Endothelial cell of umbilical vein (primary cell): ENCODE results near the gene HMGXB4. TPM values are rescaled to one million over a fixed set of nuclear protein-coding genes. Genes with fewer than 3 reads are reported as not detected.

Experiments used
- BruUV-seq: library from RNA; stranded (reverse); fragments of 400-500 nt; replicated peaks from 2 replicates; lab custom pipeline; 2021; lab: Mats Ljungman, UMichigan
- CTCF ChIA-PET: fragments of 300-600, 350-600 bp; sonication (Branson Sonifier 250); formaldehyde crosslinking; loops from one replicate; lab custom pipeline; 2021; ENCODE audit warnings: antibody characterized with exemption, inconsistent platforms; lab: Charles Lee
- POLR2A ChIA-PET: fragments of 300-600, 350-600 bp; sonication (Branson Sonifier 250); formaldehyde crosslinking; loops from one replicate; lab custom pipeline; 2021; ENCODE audit warnings: antibody characterized with exemption, inconsistent platforms; lab: Charles Lee
- DNase-seq: peaks from one replicate; pipeline ENCODE4 v3.0.0-alpha.2; 2011; ENCODE audit warnings: low read depth, low spot score
- FAIRE-seq: peaks from 2 replicates; lab custom pipeline; 2011; peaks lifted over from hg19 to GRCh38; lab: Jason Lieb, UNC
- H2AFZ ChIP-seq: 2 replicates; pipeline ENCODE4 v1.6.0; 2012; ENCODE audit warnings: low read depth, low read length, control low read depth, inconsistent platforms
- H3K27ac ChIP-seq: 2 replicates; pipeline ENCODE4 v1.5.1; 2011; ENCODE audit warnings: low read depth, mild to moderate bottlenecking, control low read depth, low read length, moderate library complexity; ENCODE audit not compliant: insufficient read depth
- H3K27me3 ChIP-seq, 2 experiments: 2 replicates each; pipeline versions ENCODE4 v1.6.0 to v1.6.1; 2011; ENCODE audit warnings: low read length in 2 of 2, mixed read lengths in 1 of 2; ENCODE audit not compliant: control insufficient read depth in 2 of 2, insufficient read depth in 2 of 2
- H3K36me3 ChIP-seq, 2 experiments: 2 replicates in 1 of 2; 3 replicates in 1 of 2; pipeline ENCODE4 v1.5.1; 2011; ENCODE audit warnings: low read length in 2 of 2, mild to moderate bottlenecking in 1 of 2, moderate library complexity in 1 of 2; ENCODE audit not compliant: control insufficient read depth in 2 of 2, insufficient read depth in 2 of 2; ENCODE audit errors: extremely low read depth in 1 of 2
- H3K4me1 ChIP-seq: 3 replicates; pipeline ENCODE4 v1.5.1; 2011; ENCODE audit warnings: mild to moderate bottlenecking, low read length; ENCODE audit not compliant: control insufficient read depth, insufficient read depth; ENCODE audit errors: extremely low read depth
- H3K4me2 ChIP-seq: 2 replicates; pipeline ENCODE4 v1.6.1; 2011; ENCODE audit warnings: low read length, control low read depth, mixed read lengths; ENCODE audit not compliant: insufficient read depth
- H3K4me3 ChIP-seq, 3 experiments: fragments of 200-600 bp in 1 of 3; sonication (generic), shearing (Covaris generic) in 1 of 3; replicated peaks in 1 of 3; 2 replicates each; pipeline ENCODE4 v1.5.1; 2011 to 2016; ENCODE audit warnings: control low read depth in 3 of 3, low read length in 3 of 3, mild to moderate bottlenecking in 2 of 3, inconsistent platforms in 1 of 3, low read depth in 1 of 3, moderate library complexity in 1 of 3; ENCODE audit not compliant: insufficient read depth in 1 of 3
- H3K79me2 ChIP-seq: 2 replicates; pipeline ENCODE4 v1.6.0; 2012; ENCODE audit warnings: low read length, inconsistent platforms; ENCODE audit not compliant: control insufficient read depth, insufficient read depth
- H3K9ac ChIP-seq: replicated peaks from 2 replicates; pipeline ENCODE3; 2011; ENCODE audit warnings: low read length, control low read depth; ENCODE audit not compliant: insufficient read depth; ENCODE audit errors: extremely low read depth
- H3K9me1 ChIP-seq: replicated peaks from 3 replicates; pipeline ENCODE4 v1.6.0; 2011; ENCODE audit warnings: mild to moderate bottlenecking, low read length; ENCODE audit not compliant: control insufficient read depth, insufficient read depth; ENCODE audit errors: extremely low read depth
- H3K9me3 ChIP-seq: replicated peaks from 2 replicates; pipeline ENCODE4 v1.5.1; 2012; ENCODE audit warnings: low read length, inconsistent platforms; ENCODE audit not compliant: control insufficient read depth, insufficient read depth
- H4K20me1 ChIP-seq: replicated peaks from 2 replicates; pipeline ENCODE3; 2011; ENCODE audit warnings: mild to moderate bottlenecking, low read length; ENCODE audit not compliant: control insufficient read depth, insufficient read depth; ENCODE audit errors: extremely low read depth
- EZH2 ChIP-seq: IDR thresholded peaks from 2 replicates; pipeline ENCODE4 v1.6.1; 2012; ENCODE audit warnings: borderline replicate concordance, low read depth, mild to moderate bottlenecking, moderate library complexity, low read length, inconsistent platforms; ENCODE audit not compliant: severe bottlenecking
- FOS ChIP-seq: IDR thresholded peaks from 2 replicates; pipeline ENCODE4 v1.6.1; 2011; ENCODE audit warnings: mild to moderate bottlenecking, low read length, moderate library complexity, borderline replicate concordance; ENCODE audit not compliant: insufficient read depth
- GATA2 ChIP-seq: IDR thresholded peaks from 2 replicates; pipeline ENCODE4 v1.7.0; 2011; ENCODE audit warnings: low read depth, mild to moderate bottlenecking, moderate library complexity, mixed read lengths, low read length; ENCODE audit not compliant: insufficient read length, insufficient read depth
- JUN ChIP-seq: IDR thresholded peaks from 2 replicates; pipeline ENCODE4 v1.6.1; 2011; ENCODE audit warnings: borderline replicate concordance, low read depth; ENCODE audit not compliant: insufficient read length, insufficient read depth
- MYC ChIP-seq: IDR thresholded peaks from one replicate; pipeline ENCODE4 v1.6.1; 2011; ENCODE audit warnings: mild to moderate bottlenecking, low read depth, low read length
- POLR2A ChIP-seq: IDR thresholded peaks from 2 replicates; pipeline ENCODE4 v1.6.1; 2012; ENCODE audit warnings: low read depth, mild to moderate bottlenecking, control low read depth, low read length
- POLR2AphosphoS5 ChIP-seq: IDR thresholded peaks from 2 replicates; pipeline ENCODE4 v1.6.1; 2012; ENCODE audit warnings: low read depth, mild to moderate bottlenecking, control low read depth, low read length, moderate library complexity; ENCODE audit not compliant: insufficient read depth
- dilution Hi-C: fragments of 300-500 bp; cut with MboI; formaldehyde crosslinking; loops from one replicate; pipeline ENCODE4 v1.15.0; 2019; ENCODE audit warnings: low sequenced_read_pairs; ENCODE audit not compliant: extremely low pct_ligation_motif_present
- intact Hi-C: fragments of 100-400 bp; cut with micrococcal nuclease; formaldehyde crosslinking; loops from one replicate; pipeline ENCODE4 v1.10.0; 2022
- polyA plus RNA-seq, 4 experiments: library from polyadenylated mRNA; depleted of rRNA in 3 of 4; stranded (reverse) in 3 of 4; unstranded in 1 of 4; fragments of >200 nt; gene quantifications; 2 replicates each; pipeline versions ENCODE4 v1.2.1 to v1.2.3, GENCODE V29; 2011 to 2012; ENCODE audit warnings: missing spikeins in 1 of 4
- total RNA-seq: library from RNA; stranded (reverse); gene quantifications from 2 replicates; pipeline ENCODE4 v1.2.3, GENCODE V29; 2021
- TF ChIP-seq, protein P1 (sequence below): IDR thresholded peaks from 2 replicates; pipeline ENCODE4 v1.6.1; 2011; ENCODE audit not compliant: insufficient read depth, insufficient read length
- TF ChIP-seq, protein P2 (sequence below), 2 donors: IDR thresholded peaks; 1 replicate in 1 of 2; 2 replicates in 1 of 2; pipeline ENCODE4 v1.5.1; 2011; ENCODE audit warnings: low read length in 2 of 2, mild to moderate bottlenecking in 2 of 2, moderate library complexity in 2 of 2, control low read depth in 1 of 2, inconsistent platforms in 1 of 2, low read depth in 1 of 2; ENCODE audit not compliant: insufficient read depth in 1 of 2; ENCODE audit errors: extremely low read depth in 1 of 2

The HMGXB4 gene
- total and polyA plus RNA-seq, 2 donors (not counting 3 experiments of a cell fraction or from before 2014, with no cell fraction given), result 12.2 to 30.5 TPM

DNA sequence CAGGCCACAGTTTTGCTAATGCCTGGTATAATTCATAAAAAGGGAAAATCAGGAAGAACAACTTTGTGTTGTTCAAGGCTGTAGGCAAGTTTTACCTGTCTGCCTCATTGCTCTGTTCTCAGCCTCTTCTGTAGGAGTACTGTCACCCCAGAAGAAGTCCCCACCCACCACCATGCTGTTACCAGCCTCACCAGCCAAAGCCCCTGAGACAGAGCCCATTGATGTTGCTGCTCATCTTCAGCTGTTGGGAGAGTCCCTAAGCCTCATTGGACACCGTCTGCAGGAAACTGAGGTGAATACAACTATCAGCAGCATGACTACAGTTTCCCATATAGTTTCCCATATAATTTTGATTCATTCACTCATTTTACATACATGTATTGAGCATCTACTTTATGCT, 30.8 kb downstream of the HMGXB4 start:
- Histone ChIP-seq H3K27ac (no peak overlapping the region), H3K9me1 (no peaks in the 10 kb centered on the region), H3K36me3 (peaks cover 12 to 30% of the 10 kb centered on the region in 2 experiments), H3K4me2 (no peak overlapping the region), H3K9ac (no peak overlapping the region), H2AFZ (no peak overlapping the region), H4K20me1 (no peaks in the 10 kb centered on the region), H3K79me2 (peaks cover 2% of the 10 kb centered on the region), H3K9me3 (no peaks in the 10 kb centered on the region), H3K4me3 (no peak overlapping the region), H3K27me3 (no peaks in the 10 kb centered on the region), H3K4me1 (no peaks in the 10 kb centered on the region)
- no peak for DNase-seq
- BruUV-seq, result no TSS peak
- dilution Hi-C loops (no loop called here), intact Hi-C loops (no loop called here)
- POLR2A ChIA-PET, result no interaction called here
- CTCF ChIA-PET, result no interaction called here
- no peak for TF ChIP-seq POLR2AphosphoS5
- TF ChIP-seq, protein P1, sequence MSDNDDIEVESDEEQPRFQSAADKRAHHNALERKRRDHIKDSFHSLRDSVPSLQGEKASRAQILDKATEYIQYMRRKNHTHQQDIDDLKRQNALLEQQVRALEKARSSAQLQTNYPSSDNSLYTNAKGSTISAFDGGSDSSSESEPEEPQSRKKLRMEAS, result no peak
- TF ChIP-seq EZH2, result no peak
- TF ChIP-seq MYC, result no peak
- TF ChIP-seq POLR2A, result no peak
- no peak for TF ChIP-seq FOS
- TF ChIP-seq, protein P2, sequence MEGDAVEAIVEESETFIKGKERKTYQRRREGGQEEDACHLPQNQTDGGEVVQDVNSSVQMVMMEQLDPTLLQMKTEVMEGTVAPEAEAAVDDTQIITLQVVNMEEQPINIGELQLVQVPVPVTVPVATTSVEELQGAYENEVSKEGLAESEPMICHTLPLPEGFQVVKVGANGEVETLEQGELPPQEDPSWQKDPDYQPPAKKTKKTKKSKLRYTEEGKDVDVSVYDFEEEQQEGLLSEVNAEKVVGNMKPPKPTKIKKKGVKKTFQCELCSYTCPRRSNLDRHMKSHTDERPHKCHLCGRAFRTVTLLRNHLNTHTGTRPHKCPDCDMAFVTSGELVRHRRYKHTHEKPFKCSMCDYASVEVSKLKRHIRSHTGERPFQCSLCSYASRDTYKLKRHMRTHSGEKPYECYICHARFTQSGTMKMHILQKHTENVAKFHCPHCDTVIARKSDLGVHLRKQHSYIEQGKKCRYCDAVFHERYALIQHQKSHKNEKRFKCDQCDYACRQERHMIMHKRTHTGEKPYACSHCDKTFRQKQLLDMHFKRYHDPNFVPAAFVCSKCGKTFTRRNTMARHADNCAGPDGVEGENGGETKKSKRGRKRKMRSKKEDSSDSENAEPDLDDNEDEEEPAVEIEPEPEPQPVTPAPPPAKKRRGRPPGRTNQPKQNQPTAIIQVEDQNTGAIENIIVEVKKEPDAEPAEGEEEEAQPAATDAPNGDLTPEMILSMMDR (IDR thresholded peaks at IDR 0.05; ENCODE audit: extremely low read depth in 1 of 2, insufficient read depth in 1 of 2, low read depth in 1 of 2, low read length in 2 of 2), result no peak
- no peak for TF ChIP-seq JUN
- no peak for TF ChIP-seq GATA2
- no peak for FAIRE-seq
